Femur (tissue), 1 donor: Measurements from ENCODE around the gene TJP3.

ENCODE experiments used
- DNase-seq: peaks from one replicate; pipeline ENCODE4 v3.0.0-alpha.2; 2017

The TJP3 gene

GRCh38 chr19:3691372-3691716 is 16.8 kb upstream of the TJP3 start:
- no peak for DNase-seq

- DNase-seq = no peak
These were observed 16.5 kb upstream of the TJP3 start for GRCh38 chr19:3691726-3692125.

- no peak for DNase-seq
These were observed 15.8 kb upstream of the TJP3 start for GRCh38 chr19:3692141-3693024.

- DNase-seq = peak; percentile 31
These were observed 14.9 kb upstream of the TJP3 start for GRCh38 chr19:3693025-3693925.

- DNase-seq = no peak
These were observed 13.6 kb upstream of the TJP3 start for GRCh38 chr19:3694361-3695123.

GRCh38 chr19:3695124-3695733 is 13.0 kb upstream of the TJP3 start:
- DNase-seq = no peak

- no peak for DNase-seq
These were observed 12.1 kb upstream of the TJP3 start for GRCh38 chr19:3695986-3696659.

- DNase-seq = no peak
These were observed 11.6 kb upstream of the TJP3 start for GRCh38 chr19:3696660-3696995.

GRCh38 chr19:3697094-3697493 is 11.1 kb upstream of the TJP3 start:
- no peak for DNase-seq

- no peak for DNase-seq
These were observed 10.4 kb upstream of the TJP3 start for GRCh38 chr19:3697671-3698385.

- DNase-seq = no peak
These were observed 9.7 kb upstream of the TJP3 start for GRCh38 chr19:3698386-3698950.

GRCh38 chr19:3698974-3699740 is 9.0 kb upstream of the TJP3 start:
- DNase-seq = peak; percentile 71

- no peak for DNase-seq
These were observed 8.4 kb upstream of the TJP3 start for GRCh38 chr19:3699741-3700241.

GRCh38 chr19:3700242-3701032 is 7.7 kb upstream of the TJP3 start, which contains the start of gene PIP5K1C:
TSS of gene PIP5K1C (minus strand) at chr19:3700468. CDS start at chr19:3700390, 78 bp downstream.
- DNase-seq = peak; percentile 92

GRCh38 chr19:3701200-3701599 is 7.0 kb upstream of the TJP3 start:
- no peak for DNase-seq

- no peak for DNase-seq
These were observed 347 bp upstream of the TJP3 start for GRCh38 chr19:3707868-3708206.

GRCh38 chr19:3710265-3710812 is 2.2 kb downstream of the TJP3 start:
- no peak for DNase-seq

GRCh38 chr19:3712663-3713611 is 4.8 kb downstream of the TJP3 start:
- DNase-seq = no peak
